GM21576 (cell line): Measurements from ENCODE around the gene NXNL1.
A peak's percentile ranks its signal among the peaks of the same experiment; 100 is the strongest.
"Not testable (repeated sequence)": the region's sequence is repeated elsewhere in the genome, so short reads cannot be mapped to it uniquely, and the experiment has no call there.

ENCODE experiments used
- ATAC-seq: cut with Tn5 transposase; IDR thresholded peaks from one replicate; pipeline ENCODE4 v1.9.1; 2021; ENCODE audit warnings: mild to moderate bottlenecking, moderate library complexity; ENCODE audit not compliant: unreplicated experiment

The NXNL1 gene, protein sequence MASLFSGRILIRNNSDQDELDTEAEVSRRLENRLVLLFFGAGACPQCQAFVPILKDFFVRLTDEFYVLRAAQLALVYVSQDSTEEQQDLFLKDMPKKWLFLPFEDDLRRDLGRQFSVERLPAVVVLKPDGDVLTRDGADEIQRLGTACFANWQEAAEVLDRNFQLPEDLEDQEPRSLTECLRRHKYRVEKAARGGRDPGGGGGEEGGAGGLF

DNA sequence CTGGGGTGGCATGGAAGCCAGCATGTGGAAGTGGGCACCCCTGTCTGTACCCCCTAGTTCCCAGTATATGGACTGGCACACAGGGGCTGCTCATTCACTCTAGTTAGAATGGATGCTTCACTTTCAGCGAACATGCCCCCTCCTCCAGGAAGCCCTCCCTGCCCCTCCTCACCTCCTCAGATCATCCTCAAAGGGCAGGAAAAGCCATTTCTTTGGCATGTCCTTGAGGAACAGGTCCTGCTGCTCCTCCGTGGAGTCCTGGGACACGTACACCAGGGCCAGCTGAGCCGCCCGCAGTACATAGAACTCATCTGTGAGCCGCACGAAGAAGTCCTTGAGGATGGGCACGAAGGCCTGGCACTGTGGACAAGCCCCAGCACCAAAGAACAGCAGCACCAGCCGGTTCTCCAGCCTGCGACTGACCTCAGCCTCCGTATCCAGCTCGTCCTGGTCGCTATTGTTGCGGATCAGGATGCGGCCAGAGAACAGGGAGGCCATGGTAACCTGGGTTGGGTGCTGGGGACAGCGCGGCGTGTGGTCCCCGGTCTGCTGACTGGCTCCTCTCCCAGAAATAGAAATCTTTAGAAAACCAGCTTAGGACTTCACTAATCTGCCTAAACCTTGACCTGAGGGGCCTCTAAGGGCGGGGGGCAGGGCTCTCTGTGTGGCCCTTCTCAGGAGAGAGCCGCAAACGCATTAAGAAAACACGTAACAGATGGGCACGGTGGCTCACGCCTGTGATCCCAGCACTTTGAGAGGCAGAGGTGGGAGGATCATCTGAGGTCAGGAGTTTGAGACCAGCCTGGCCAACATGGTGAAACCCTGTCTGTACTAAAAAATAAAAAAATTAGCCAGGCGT lies at the start of gene NXNL1:
NXNL1 (minus strand) TSS at position 555 of the 859 bp plus-strand sequence; CDS start at position 498, 57 bp downstream.
- no peak for ATAC-seq

DNA sequence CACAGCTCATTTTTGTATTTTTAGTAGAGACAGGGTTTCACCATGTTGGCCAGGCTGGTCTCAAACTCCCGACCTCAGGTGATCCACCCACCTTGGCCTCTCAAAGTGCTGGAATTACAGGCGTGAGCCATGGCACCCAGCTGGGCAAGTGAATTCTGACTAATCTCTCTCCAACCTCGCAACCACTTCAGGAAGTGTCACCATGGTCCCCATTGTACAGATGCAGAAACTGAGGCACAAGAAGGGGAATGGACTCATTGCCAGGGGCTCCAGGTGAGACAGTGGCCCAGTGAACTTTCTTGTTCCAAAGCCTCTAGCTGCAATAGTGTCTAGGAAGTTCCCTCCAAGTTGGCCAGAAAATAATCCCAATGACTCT lies 47.8 kb upstream of the NXNL1 start:
- ATAC-seq: not testable (repeated sequence)

DNA sequence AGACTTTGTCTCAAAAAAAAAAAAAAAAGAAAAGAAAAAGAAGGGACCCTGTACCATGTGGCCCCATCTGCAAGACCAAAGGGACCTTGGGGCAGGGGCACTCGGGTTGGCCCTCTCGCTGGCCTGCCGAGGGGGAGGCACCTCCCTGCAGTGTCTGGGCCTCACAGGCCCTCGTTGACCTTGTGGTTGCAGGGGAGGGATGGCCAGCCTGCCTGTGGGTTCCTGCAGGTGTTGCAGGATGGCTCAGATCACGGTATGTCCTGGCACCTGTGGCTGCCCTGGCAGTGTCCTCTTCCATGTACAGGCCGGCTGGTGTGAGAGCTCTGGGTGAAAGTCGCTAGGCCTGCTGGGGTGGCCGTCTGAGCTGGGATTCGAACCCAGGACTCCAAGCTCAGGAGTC lies 46.0 kb upstream of the NXNL1 start:
- no peak for ATAC-seq

DNA sequence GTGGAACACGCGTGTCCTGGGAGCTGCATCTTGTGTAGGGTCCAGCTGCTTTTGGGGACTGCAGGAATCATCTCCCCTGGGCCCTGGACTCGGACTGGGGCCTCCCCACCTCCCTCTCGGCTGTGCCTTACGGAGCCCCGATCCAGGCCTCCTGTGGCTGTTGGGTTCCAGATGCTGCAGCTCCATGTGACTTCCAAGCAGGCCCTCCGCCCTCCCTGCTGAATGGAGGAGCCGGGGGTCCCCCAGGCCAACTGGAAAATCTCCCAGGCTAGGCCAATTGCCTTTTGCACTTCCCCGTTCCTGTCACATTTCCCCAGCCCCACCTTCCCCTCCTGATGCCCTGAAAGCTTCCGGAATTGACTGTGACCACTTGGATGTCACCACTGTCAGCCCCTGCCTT lies 44.5 kb upstream of the NXNL1 start:
- ATAC-seq: no peak

DNA sequence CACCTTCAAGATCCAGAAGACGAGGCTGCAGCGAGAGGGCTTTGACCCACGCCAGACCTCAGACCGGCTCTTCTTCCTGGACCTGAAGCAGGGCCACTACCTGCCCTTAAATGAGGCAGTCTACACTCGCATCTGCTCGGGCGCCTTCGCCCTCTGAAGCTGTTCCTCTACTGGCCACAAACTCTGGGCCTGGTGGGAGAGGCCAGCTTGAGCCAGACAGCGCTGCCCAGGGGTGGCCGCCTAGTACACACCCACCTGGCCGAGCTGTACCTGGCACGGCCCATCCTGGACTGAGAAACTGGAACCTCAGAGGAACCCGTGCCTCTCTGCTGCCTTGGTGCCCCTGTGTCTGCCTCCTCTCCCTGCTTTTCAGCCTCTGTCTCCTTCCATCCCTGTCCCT lies 43.7 kb upstream of the NXNL1 start:
- no peak for ATAC-seq

DNA sequence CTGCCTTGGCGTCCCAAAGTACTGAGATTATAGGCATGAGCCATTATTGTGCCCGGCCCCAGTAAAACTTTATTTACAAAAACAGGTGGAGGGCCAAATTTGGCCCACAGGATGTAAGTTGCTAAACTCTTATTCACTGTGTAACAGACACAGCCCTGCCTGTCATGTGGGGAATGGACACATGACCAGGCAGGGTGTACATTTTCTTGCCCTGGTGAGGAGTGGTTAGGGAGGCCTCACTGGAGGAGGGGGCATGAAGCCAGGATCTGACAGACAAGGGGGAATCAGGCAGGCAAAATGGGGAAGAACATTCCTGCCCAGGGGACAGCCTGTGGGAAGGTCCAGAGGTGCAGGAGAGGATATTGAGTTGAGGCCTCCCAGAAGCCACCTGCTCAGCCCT lies 43.3 kb upstream of the NXNL1 start:
- ATAC-seq: no peak

DNA sequence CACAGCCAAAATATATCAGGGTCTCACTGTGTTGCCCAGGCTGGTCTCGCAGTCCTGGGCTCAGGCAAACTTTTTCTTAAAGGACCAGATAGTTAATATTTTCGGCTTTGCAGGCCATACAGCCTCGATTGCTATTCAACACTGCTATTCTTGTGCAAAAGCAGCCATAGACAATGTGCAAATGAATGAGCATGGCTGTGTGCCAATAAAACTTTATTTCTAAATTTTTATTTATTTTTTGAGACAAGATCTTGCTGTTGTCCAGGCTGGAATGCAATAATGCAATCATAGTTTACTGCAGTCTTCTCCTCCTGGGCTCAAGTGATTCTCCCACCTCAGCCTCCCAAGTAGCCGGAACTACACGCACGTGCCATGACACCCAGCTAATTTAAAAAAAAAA lies 42.5 kb upstream of the NXNL1 start:
- ATAC-seq: no peak

DNA sequence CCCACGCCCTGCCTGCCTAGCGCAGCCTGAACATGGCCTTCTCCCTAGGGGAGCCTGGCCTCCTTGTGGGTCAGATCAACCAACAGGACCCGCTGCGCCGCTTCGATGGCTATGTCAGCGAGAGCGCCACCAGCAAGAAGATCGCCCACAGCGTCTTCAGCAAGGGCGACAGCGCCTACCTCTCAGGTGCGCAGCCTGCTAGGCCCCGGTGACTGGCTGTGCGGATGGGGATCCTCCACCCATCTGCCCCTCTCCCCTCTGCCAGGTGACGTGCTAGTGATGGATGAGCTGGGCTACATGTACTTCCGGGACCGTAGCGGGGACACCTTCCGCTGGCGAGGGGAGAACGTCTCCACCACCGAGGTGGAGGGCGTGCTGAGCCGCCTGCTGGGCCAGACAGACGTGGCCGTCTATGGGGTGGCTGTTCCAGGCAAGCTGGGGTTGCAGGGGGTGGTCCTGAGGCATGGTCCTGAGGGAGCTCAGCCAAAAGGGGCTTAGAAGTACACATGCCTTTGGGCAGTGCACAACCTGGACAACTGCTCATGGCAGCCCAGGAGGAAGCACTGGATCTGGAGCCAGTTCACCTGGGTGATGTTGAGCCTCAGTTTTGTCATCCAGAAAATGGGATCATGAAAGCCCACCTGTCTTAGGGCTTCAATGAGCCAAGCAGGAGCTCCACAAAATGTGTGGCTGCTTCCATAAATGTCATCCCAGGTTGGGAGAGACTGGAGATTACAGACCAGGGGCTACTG lies 39.9 kb upstream of the NXNL1 start:
- no peak for ATAC-seq

DNA sequence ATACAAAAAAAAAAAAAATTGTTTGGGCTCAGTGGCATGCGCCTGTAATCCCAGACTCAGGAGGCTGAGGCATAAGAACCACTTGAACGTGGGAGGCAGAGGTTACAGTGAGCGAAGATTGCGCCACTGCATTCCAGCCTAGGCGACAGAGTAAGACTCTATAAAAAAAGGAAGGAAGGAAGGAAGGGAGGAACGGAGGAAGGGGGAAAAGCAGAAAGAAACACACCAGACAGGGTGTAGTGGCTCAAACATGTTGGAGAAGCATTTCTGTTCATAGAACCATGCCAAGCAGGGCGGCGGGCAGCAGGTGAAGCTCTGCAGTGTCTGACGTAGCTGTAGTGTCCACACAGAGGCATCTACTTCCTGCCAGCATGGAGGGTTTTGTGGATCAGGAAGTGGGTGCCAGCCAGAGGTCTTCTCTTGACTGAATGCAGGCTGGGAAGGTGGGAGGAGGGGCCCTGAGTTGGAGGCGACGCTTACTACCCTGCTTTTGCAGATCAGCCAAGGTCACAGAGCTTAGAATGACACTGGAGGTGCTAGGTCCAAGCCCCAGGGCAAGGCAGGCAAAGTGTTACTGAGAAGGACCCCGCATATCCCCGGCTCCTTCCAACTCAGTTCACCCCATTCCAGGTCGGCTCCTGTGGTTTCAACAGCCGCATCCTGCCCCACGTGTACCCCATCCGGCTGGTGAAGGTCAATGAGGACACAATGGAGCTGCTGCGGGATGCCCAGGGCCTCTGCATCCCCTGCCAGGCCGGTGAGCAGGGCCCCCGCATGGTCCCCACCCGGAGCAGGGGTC lies 39.1 kb upstream of the NXNL1 start:
- ATAC-seq: no peak

DNA sequence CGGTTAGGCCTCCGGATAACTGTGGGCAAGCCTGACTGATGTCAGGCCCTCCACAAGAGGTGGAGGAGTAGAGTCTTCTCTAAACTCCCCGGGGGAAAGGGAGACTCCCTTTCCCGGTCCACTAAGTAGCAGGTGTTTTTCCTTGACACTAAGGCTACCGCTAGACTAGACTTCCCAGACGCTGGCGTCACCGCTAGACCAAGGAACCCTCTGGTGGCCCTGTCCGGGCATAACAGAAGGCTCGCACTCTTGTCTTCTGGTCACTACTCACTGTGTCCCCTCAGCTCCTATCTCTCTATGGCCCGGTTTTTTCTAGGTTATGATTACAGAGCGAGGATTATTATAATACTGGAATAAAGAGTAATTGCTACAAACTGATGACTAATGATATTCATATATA lies 38.3 kb upstream of the NXNL1 start:
- not testable (repeated sequence) for ATAC-seq

DNA sequence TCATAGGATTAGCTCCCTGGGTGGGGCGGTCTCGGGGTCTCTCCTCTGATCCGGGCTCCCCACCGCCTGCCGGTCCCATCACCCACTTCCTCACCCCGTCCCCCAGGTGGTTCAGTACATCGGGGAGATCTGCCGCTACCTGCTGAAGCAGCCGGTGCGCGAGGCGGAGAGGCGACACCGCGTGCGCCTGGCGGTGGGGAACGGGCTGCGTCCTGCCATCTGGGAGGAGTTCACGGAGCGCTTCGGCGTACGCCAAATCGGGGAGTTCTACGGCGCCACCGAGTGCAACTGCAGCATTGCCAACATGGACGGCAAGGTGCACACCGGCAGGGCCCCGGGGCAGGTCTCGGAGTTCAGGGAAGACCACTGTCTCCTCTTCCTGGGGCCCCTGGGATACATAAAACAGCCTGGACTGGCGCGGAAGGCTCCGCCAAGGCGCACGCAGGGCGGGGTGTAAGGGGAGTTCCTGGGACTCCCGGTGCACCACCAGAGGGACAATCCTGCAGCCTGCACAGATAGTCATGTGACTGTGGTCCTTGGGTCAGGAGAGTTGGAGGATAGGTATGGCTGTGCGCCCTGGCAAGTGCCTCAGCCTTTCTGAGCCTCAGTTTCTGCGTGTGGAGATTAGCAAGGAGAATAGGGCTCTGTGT lies 36.5 kb upstream of the NXNL1 start:
- ATAC-seq: no peak

DNA sequence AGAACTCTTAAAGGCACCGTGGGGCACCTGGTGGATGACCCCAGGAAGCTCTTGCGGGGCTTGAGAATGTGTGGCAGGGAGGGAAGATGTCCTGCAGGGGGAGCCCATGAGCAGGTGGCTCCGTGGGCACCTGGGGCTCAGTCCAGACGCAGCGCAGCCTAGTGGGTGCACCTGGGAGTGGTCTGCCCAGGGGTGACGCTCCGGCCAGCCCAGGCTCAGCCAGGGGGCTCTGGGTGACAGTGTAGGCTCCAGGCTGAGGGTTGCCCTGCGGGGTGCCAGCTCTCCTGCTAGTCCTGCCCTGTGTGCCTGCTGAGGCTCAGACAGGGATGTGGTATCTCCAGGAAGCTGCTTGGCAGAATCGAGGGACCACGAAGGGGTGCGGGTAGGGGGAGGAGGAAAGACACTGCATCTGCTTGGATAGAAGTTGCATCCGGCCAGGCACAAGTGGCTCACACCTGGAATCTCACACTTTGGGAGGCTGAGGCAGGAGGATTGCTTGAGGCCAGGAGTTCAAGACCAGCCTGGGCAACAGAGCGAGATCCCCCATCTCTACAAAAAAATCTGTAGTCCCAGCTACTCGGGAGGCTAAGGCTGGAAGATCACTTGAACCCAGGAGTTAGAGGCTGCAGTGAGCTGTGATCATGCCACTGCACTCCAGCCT lies 35.7 kb upstream of the NXNL1 start:
- peak; percentile 73 for ATAC-seq

DNA sequence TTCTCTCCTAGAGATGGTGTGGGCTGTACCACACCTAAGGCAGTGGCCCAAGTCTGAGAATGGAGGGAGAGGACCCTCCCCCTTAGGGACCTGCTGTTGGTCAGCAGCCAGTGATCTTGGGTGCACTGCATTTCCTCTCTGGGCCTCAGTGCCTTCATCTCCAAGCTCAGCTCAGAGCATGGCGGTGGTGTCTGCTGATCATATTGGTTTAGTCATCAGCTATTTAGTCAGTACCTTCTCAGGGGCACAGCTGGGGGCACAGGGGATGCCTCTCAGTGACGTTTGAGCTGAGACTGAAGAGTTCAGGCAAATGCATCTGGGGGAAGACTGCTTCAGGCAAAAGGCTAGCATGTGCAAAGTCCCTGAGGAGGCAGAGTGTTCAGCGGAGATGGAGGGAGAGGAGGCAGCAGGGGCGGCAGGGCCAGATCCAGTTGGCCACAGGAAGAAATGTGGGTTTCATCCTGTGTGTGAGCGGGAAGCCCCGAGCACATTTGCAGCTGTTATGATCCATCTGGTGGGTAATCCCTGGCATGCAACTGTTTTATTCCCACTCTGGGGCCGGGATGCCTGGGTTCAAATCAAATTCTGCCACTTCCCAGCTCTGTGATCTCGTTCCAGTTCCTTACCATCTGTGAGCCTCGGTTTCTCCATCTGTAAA lies 35.0 kb upstream of the NXNL1 start:
- no peak for ATAC-seq

DNA sequence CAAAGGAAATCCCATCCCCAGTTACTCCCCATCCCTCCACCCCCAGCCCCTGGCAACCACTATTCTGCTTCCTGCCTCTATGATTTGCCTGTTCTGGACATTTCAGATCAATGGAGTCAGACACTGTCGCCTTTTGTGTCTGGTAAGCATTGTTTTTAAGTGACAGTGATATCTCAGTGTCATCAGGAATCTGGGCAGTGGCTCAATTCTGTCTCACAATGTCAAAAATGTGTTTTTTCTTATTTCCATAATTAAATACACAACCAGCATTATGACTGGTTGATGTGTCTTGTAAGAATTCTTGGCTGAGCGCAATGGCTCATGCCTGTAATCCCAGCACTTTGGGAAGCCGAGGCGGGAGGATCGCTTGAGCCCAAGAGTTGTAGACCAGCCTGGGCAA lies 30.6 kb upstream of the NXNL1 start:
- ATAC-seq: no peak

DNA sequence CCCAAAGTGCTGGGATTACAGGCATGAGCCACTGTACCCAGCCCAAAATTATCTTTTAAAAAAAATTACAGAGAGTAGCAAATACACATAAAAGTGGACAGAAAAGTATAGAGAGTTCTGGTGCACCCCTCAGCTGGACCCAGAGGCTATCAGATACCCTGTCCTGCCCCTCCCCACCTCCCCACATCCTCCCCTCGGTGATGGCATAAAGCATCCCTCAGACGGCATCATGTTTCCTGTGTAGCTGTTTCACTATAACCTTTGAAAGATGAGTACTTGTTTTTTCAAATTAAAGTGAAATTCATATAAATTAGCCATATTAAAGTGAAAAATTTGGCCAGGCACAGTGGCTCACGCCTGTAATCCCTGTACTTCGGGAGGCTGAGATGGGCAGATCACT lies 29.7 kb upstream of the NXNL1 start:
- no peak for ATAC-seq

DNA sequence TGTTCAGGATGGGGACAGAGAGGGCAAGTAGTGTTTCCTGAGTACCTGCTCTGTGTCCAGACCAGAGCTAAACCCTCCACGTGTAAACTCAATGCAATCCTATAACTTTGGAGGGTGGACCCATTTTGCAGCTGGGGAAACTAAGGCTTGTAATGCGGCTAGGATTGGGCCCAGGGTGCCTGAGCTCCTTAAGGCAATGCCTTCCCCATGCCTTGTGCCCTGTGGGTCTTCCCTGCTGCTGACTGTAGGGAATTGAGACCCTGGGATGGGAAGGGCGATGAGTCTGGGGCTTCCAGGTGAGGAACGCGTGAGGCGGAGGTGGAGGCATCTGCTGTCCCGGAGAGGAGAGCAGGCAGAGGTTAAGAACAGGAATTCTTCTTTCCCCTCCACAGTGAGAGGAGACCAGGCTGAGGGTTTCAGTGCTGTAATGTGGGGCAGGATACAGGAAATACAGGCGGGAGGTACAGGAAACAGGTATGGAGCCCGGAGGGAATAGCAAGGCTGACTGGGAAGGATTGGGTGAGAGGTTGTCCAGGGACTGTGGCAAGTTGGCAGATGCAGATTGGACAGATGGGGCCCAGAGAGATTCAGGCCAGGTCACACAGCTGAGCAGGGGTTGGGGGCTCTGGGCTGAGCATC lies 28.8 kb upstream of the NXNL1 start:
- no peak for ATAC-seq

DNA sequence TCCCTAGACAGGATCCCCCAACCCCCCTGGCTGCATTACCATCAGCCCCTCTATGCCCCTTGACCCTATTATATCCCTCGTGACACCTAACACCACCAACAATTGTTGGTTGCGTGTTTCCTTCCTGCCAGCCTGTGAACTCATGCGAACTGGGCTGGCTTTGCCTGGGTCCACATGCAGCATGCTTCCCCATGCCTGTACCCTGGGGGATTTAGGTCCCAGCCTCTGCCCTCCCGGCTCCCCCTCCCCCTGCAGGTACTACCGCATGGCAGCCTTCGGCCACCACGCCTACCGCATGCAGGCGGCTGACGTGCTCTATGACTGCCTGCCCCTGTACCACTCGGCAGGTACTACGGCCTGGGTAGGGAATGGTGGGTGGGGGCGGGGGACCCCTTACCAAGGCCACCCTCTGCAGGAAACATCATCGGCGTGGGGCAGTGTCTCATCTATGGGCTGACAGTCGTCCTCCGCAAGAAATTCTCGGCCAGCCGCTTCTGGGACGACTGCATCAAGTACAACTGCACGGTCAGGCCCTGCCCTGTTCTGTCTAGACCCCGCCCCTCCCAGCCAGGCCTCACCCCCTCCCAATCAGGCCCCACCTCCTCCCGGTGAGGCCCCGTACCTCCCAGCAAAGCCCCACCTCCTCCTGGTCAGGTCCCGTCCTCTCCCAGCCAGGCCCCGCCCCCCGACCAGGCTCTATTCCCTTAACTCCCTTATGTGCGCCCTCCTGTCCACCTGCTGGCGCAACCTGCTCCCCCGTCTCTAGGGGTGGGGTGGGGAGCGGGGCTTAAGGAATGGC lies 28.1 kb upstream of the NXNL1 start:
- no peak for ATAC-seq
